ENCODE measurements around the gene KCNB1.

GRCh38 chr20:49326026-49326425 lies 156.4 kb downstream of the KCNB1 start:
- TF ChIP-seq, protein P1, sequence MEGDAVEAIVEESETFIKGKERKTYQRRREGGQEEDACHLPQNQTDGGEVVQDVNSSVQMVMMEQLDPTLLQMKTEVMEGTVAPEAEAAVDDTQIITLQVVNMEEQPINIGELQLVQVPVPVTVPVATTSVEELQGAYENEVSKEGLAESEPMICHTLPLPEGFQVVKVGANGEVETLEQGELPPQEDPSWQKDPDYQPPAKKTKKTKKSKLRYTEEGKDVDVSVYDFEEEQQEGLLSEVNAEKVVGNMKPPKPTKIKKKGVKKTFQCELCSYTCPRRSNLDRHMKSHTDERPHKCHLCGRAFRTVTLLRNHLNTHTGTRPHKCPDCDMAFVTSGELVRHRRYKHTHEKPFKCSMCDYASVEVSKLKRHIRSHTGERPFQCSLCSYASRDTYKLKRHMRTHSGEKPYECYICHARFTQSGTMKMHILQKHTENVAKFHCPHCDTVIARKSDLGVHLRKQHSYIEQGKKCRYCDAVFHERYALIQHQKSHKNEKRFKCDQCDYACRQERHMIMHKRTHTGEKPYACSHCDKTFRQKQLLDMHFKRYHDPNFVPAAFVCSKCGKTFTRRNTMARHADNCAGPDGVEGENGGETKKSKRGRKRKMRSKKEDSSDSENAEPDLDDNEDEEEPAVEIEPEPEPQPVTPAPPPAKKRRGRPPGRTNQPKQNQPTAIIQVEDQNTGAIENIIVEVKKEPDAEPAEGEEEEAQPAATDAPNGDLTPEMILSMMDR (IDR thresholded peaks at IDR 0.05) = no peak
- TF ChIP-seq POLR2AphosphoS5 (IDR thresholded peaks at IDR 0.05) = no peak

Data from breast epithelium (tissue), 3 donors.